Fibroblast of skin of right biceps (primary cell): Measurements from ENCODE around the gene KPNA4.
"Not testable (repeated sequence)": the region's sequence is repeated elsewhere in the genome, so short reads cannot be mapped to it uniquely, and the experiment has no call there.

Experiments
- DNase-seq: peaks from one replicate; pipeline ENCODE4 v3.0.0-alpha.2; 2013

The KPNA4 gene

DNA sequence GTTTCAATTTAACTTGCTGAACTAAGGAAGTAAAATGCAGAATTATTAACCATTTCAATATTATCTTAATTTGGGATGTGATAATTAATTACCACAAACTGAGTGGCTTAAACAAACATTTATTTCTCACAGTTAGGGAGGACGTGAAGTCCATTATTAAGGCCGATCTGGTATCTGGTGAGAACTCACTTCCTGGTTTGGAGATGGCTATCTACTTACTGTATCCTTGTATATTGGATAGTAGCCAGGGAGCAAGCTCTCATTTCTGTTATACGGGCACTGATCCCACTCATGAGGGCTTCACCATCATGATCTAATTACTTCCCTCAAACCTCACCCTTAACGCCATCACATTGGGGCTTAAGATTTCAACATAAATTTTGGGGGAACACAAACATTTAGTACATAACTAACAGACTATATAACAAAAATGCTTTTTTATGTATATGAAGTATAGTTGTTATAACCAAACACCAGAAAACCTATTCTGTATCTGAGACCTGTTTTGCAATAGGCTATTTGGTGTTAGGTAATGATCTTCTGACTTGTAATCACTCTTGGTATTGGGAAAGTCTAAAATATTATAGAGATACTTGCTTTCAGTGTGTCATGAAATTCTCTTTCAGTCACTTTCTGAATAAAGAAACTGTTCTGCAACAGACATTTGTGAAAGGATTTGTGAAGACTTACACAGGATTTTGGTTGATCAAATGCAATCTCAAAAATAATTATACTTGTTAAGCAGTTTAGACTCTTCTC is 4.7 kb upstream of the KPNA4 start:
- no peak for DNase-seq

DNA sequence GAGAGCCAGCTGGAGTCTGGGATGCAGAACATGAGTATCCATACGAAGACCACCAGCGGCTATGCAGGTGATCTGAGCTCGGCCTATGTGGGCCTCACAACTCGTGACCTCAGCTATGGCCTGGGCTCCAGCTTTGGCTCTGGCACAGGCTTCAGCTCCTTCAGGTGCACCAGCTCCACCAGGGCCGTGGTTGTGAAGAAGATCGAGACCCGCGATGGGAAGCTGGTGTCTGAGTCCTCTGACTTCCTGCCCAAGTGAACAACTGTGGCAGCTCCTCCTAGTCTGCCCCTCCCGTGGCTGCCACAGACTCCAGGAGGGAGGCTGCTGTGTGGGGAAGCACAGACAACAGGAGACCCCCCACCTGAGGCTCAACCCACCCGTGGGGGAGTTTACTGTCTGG is 3.6 kb upstream of the KPNA4 start:
- DNase-seq = no peak

DNA sequence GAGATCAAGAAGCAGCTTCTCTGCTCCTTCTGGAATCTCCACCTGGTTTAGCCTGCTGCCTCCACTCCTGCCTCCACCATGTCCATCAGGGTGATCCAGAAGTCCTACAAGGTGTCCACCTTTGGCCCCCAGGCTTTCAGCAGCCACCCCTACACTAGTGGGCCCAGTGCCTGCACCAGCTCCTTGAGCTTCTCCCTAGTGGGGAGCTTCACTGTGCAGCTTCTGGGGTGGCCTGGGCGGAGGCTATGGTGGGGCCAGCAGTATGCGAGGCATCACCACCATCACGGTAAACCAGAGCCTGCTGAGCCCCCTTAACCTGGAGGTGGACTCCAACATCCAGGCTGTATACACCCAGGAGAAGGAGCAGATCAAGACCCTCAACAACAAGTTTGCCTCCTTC is 2.4 kb upstream of the KPNA4 start:
- no peak for DNase-seq

DNA sequence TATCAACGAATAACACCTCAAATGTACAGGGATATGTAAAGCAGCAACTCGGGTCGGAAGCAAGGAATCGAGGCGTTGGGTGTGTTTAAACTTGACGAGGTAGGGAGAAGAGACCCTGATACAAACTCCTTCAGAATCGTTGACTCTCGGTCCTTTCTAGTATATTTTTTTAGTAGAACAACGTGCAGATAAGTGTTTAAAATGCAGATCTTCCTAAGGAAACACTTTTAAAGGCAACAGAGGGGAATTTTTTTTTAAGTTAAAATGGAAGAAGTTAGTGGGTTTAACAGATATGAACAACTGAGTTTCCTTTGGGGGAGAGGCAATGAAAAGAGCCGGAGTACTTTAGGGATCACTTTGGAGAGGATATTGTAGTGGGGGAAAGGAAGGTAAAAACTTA is 1.1 kb upstream of the KPNA4 start:
- no peak for DNase-seq

DNA sequence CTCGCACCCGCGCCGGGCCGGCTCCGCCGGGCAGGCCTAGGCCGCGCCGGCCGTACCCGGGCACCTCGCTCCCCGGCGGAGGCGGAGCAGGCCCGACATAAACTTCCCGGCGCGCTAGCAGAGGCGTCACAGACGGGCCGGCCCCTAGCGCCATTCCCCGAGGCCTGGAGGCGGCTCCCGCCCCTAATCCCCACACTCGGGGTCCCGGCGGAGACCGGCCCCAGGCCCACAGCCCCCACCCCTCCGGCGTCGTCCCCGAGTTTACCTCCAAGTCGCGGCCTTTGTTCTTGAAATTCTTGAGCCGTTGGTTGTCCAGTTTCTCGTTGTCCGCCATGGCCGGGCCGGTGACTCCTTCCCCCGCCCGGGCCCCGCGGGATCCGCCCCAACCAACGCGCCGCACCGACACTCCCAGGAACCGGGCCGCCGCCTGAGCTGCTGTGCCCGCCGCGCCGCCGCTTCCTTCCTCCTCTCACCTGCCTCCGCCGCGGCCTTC is 376 bp downstream of the KPNA4 start:
- peak; percentile 69 for DNase-seq

DNA sequence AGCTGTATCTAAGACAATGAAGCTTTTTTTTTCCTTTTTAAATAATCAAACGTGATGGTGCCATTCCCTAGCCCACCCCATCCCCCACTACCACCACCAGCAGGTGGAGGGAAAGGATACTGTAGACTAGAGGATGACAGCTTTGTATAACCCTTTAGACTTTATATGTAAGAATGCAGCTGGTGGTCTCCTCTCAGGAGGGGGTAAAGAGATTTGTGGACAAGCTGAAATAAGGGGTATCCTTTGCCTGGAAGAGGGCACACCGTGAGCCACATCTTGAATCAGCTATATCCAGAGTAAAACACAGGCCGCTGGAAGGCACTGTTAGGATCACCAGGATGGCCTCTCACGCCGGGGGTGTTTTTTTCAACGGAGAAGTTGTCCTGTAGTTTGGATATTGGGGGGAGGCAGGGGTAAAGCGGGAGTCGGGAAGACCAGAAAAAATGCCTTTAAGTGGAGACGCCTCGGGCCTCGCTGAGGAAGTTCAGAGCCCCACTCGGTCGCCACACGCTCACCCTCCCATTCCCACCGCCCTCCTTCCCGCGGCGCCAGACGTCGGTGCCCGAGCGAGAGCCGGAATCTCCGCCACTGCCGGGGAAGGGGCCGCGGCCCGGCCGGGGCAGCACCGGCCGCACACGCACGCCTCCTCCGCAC is 986 bp downstream of the KPNA4 start:
- peak; percentile 7 for DNase-seq

DNA sequence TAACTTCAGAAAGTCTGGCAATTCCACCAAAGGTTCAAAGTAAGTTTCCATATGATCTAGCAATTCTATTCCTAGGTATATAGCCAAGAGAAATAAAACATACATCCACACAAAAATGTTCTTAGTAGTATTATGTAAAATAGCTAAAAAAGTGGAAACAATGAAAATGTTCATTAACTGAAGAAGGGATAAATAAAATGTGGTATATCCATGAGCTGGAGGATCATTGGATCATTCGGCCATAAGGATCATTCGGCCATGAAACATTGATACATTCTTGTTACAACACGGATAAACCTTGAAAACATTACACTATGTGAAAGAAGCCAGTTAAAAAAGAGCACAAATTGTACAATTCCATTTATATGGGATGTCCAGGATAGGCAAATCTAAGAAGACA is 2.4 kb downstream of the KPNA4 start:
- no peak for DNase-seq

DNA sequence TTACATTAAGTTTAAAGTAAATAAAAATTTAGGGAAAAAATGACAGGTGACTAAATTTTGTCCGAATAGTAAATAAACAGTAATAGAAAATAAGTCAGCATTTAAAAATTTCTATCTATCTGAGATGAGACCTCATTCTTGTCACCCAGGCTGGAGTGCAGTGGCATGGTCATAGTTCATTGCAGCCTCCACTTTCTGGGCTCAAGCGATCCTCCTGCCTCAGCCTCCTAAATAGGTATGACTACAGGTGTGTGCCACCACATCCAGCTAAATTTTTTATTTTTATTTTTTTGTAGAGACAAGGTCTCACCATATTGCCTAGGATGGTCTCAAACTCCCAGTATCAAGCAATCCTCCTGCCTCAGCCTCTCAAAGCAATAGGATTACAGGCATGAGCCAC is 7.8 kb downstream of the KPNA4 start:
- DNase-seq = no peak

DNA sequence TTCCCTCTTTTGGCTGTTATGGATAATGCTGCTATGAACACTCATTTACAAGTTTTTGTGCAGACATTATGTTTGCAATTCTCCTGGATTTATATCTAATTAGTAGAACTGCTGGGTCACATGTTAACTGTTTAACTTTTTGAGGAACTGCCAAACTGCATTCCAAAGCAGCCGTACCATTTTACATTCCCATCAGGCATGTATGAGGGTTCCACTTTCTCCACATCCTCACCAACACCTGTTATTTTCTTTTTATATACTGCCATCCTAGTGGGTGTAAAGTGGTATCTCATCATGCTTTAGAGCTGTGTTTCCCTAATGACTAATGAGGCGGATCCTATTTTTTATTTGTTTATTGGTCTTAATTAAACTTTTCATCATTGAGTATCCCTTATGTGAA is 9.2 kb downstream of the KPNA4 start:
- no peak for DNase-seq

DNA sequence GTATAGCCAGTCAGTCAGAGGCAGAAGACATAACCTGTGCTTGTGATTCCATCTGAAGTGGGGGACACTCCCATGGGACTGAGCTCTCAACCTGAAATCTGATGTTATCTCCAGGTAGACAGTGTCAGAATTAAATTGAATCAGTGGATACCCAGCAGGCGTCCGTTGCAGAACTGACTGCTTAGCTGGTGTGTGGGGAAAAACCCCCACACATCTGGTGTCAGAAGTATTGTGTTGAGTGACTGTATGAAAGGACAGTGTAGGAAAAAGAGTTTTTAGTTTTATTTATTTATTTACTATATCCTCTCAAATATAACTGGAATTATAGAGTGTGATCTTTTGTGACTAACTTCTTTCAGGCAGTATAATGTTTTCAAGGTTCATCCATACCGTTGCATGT is 10.4 kb downstream of the KPNA4 start:
- no peak for DNase-seq

DNA sequence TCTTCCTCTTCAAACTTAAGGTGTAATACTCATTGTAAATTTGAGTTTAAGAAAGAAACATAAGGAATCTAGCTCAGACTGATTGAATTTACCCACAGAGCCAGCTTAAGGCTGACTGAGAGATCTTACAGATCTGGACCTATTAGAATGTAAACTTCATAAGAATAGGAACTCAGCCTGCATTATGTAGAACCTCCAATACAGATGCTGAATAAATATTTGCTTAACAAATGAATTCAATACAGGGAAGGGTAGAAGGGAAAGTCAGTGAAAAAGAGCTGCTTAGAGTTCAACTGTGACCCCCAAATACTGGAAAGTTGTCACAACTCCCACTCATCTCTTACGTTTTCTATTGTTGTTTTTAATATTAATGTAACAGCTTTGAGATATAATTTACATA is 11.5 kb downstream of the KPNA4 start:
- DNase-seq = no peak

DNA sequence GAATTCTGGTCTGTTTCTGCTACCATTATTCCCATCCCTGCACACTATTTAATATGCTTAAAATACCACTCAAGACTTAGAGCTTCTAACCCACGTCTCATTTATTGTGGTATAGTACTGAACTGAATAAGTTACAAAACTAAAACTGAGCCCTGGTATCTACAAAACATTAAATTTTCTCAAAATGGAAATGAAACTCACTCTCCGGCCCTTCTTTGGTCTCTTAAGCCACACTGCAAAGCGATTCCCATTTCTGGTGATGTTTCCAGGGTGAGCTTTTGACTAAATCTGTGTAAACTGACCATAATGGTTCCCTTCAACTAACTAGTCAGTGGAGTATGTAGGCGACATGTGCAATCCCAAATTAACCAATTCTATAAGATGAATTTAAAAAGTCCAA is 18.6 kb downstream of the KPNA4 start:
- DNase-seq = no peak

DNA sequence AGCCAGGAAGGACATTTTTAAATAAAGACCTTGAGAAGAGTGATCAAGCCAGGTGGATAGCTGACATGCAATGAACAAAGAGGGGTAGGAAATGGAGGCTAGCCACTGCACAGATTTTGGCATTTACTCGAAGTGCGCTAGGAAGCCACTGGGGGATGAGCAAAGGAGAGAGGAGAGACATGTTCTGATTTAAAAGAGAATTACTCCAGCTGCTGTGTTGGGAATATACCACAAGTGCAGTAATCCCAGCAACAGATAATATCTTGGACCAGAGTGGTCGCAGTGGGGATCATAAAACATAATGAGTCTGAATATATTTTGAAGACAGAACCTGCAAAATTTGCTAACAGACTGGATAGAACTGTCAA is 19.9 kb downstream of the KPNA4 start:
- DNase-seq = no peak

DNA sequence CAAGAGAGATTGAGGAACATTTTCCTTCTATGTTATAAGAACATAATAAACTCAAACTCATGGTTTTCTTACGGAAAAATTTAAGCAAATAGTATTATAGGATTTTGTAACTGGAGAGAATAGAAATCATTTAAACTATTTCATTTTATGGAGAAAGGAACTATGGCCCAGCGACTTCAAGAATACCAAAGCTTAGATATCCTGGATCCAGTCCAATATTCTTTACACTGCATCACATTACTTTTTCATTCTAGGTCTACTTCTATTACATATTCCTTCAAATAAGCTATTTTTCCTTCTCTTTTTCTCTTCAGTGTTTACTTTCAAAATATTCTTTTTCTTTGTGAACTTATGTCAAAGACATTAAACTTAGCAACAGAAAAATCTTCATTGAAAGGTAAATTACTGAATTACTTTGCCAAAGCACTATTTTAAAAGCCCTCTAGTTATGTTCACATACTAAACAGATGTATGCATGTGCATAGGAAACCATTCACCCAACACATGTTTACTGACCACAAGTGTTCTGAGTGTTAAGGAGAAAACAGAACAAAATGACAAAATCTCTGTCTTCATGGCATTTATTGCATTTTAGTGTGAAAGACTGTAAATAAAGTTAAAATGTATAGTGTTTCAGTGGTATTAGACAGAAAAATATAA is 20.4 kb downstream of the KPNA4 start:
- DNase-seq = no peak

DNA sequence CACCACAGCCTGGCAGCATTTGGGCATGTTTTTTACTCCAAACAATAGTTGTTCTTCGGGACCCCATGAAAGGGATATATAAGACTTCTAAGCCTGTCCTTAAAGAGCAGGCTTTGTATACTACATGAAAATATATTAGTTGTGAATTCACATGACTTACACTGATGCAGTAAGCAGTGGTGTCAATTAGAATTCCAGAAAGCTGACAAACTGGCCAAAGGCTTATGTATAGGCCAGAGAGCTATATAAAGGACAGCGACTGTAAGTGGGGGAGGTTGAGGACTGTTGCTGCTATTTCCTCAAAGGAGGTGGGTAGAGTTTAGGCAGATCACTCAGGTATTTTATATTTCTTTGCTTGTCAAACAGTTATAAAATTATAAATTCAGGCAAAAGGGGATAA is 24.8 kb downstream of the KPNA4 start:
- peak; percentile 68 for DNase-seq

DNA sequence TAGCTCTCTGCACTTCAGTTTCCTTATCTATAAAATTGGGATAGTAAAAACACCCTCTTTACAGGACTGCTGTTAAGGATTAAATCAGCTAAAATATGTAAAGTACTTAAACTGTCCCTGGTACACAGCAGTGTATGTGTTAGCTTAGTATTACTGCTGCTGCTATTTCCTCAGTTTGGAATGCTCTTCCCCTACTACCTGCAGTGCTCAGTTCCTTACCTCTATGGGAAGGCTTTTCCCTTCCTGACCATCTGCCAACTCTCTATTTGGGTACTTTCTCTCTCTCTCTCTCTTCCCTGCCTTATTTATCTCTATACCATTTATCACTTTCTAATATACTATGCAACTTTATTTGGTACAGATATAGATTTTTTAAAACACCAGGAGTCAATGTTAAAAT is 26.5 kb downstream of the KPNA4 start:
- DNase-seq = no peak

DNA sequence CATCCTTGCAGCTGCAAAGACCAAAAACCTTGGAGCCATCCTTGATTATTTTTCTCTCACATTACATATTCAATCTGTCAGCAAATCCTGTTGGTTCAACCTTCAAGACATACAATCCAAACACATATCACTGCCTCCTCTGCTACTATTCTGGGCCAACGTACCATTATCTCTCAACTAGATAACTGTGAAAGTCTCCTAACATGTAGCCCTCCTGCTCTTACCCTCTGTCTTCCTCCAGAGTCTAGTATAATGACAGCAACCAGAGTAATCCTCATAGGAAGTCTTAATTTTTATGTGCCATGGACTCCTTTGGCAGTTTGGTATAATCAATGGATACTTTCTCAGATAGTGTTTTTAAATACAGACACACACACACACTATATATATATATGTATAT is 27.6 kb downstream of the KPNA4 start:
- no peak for DNase-seq

DNA sequence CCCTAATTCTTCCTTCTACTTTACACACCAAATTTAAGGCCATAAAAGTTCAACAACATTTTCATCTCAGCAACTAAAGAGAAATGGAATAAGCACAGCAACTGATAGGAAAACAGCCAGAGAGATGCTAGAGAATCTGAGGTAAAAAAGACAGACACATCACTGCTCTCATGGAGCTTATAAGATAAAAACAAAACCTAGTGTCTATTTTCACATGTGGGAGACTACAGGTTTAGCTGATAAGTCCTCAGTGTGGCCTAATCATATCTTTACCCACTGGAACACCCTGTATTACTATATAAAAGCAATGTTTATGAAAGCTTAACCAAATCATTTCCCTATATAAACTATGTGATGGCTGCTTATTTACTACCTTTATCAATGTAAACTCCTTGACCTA is 33.0 kb downstream of the KPNA4 start:
- DNase-seq = no peak

DNA sequence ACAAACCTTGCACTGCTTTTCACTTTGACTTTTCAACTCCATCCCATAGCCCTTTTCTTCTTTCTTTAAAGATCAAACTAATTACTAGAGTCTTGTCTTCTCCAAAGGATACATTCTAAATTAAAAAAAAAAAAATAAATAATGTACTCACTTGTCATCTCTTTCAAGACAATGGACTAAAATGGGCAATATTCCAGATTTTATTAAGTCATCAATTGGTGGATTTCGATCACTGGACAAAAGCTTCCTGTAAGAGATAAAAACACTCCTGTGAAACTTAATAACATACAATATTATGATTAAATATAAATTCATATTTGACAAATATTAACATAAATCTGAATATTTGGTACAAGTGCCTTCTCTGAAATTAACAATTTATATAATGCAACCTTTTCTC is 34.1 kb downstream of the KPNA4 start:
- DNase-seq = no peak

DNA sequence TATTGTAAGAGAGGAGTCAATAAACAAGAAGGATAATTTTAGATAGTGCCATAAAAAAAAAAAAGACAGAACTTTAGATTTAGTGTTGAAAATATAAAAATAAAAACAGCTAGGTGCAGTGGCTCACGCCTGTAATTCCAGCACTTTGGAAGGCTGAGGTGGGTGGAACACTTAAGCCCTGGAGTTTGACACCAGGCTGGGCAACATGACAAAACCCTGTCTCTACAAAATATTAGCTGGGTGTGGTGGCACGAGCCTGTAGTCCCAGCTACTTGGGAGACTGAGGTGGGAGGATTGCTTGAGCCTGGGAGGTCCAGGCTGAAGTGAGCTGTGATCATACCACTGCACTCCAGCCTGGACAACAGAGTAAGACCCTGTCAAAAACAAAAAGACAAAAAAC is 49.0 kb downstream of the KPNA4 start:
- not testable (repeated sequence) for DNase-seq

DNA sequence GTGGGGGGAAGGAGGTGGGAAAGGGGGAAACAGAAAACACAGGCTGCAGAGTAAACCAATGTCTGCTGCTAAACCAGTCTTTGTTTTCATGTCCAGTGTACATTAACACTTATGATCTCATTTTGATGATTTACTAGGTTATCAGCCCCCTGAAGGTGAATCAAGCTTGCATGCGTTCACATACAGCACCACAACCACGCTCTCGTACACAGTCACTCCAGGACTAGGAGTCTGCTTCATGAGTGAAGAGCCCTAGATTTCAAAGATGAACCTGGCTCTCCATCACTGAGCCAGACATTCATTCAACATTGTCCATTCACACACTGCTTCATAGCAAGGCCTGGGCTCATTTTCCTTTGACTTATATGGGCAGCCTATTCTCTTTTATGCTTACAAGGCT is 64.0 kb downstream of the KPNA4 start:
- no peak for DNase-seq

DNA sequence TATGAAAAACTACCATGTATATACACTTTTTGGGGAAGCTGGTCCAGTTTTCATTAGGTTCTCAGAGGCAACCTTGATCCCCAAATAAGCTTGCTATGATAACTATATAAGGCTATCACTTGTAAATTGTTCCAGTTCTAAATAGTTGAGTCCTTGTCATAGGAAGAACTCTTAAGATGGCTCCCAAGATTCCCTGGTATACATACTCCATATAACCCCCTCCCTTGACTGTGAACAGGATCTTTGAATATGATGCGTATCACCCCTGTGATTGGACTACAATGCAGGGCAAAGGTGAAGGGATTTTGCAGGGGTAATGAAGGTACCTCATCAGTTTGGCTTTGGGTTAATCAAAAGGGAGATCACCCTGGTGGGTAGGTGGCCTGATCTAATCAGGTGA is 67.2 kb downstream of the KPNA4 start:
- DNase-seq = no peak

DNA sequence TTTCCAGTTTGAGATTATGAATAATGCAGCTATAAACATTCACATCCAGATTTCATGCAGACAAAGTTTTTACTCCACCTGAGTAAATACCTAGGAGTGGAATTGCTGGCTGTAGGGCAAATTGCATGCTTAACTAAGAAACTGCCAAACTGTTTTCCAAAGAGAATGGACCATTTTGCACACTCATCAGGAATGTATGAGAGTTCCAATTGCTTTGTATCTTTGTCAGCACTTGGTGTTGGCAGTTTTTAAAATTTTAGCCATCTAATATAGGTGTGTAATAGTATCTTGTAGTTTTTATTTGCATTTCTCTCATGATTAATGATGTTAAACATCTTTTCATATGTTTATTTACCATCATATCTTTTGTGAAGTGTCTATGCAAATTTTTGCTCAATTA is 75.2 kb downstream of the KPNA4 start:
- no peak for DNase-seq

DNA sequence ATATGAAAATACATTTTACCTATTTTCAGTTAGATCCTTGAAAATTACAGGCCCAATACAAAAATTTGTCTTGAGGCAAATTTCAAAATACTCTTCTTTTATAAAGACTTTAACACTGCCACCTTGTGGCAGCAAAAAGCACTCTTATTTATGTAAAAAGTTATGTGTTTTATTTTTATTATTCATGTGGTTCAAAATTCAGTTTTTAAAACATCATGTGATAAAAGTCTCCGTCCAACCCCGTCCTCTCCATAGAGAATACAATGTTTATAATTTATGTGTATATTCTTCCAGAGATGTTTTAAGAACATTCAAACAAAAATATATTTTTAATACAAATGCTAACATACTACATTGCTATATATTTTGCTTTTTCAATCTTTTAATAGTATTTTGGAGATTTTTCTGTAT is 78.9 kb downstream of the KPNA4 start:
- DNase-seq = peak; percentile 63
